B cell (primary cell): Measurements from ENCODE around the gene NPW. TPM values are rescaled to one million over a fixed set of nuclear protein-coding genes. Genes with fewer than 3 reads are reported as not detected.

Experiments
- ATAC-seq: fragments of 200-7000 bp; cut with Tn5 transposase; one replicate; pipeline ENCODE4 v1.10.0; 2021; ENCODE audit warnings: low read depth, mild to moderate bottlenecking, moderate number of reproducible peaks, moderate library complexity
- CTCF ChIA-PET: fragments of 350-600 bp; sonication (Branson Sonifier 250); formaldehyde crosslinking; loops from one replicate; lab custom pipeline; 2021; ENCODE audit warnings: antibody characterized with exemption, inconsistent platforms; lab: Charles Lee
- POLR2A ChIA-PET: fragments of 350-600 bp; sonication (Branson Sonifier 250); formaldehyde crosslinking; loops from one replicate; lab custom pipeline; 2021; ENCODE audit warnings: antibody characterized with exemption; lab: Charles Lee
- DNase-seq: peaks from one replicate; pipeline ENCODE4 v3.0.0; 2013
- H2AFZ ChIP-seq: 2 replicates; pipeline ENCODE4 v1.6.1; 2012; ENCODE audit warnings: mild to moderate bottlenecking, low read depth, low read length; ENCODE audit not compliant: insufficient read depth, poor library complexity, severe bottlenecking
- H3K27ac ChIP-seq, 2 donors: 1 replicate in 1 of 2; 2 replicates in 1 of 2; pipeline ENCODE4 v1.5.1; 2012 to 2013; ENCODE audit warnings: low read length in 2 of 2, mild to moderate bottlenecking in 2 of 2, moderate library complexity in 1 of 2
- H3K27me3 ChIP-seq, 4 experiments: fragments of 200-600 bp in 1 of 4; sonication (generic) in 1 of 4; replicated peaks in 1 of 4; 1 replicate in 2 of 4; 2 replicates in 2 of 4; pipeline versions ENCODE4 v1.6.1 to v1.7.0; 2013 to 2016; ENCODE audit warnings: low read length in 3 of 4, mild to moderate bottlenecking in 2 of 4, mixed read lengths in 1 of 4, moderate library complexity in 1 of 4; ENCODE audit not compliant: insufficient read depth in 4 of 4, control insufficient read depth in 3 of 4; ENCODE audit errors: control extremely low read depth in 1 of 4
- H3K36me3 ChIP-seq, 2 experiments: replicated peaks in 1 of 2; 1 replicate in 1 of 2; 2 replicates in 1 of 2; pipeline versions ENCODE4 v1.6.1 to v1.7.1; 2013; ENCODE audit warnings: low read length in 1 of 2; ENCODE audit not compliant: insufficient read depth in 2 of 2, control insufficient read depth in 1 of 2; ENCODE audit errors: control extremely low read depth in 1 of 2, extremely low read depth in 1 of 2
- H3K4me1 ChIP-seq, 2 donors: fragments of 200-600 bp in 1 of 2; sonication (generic) in 1 of 2; 1 replicate in 1 of 2; 2 replicates in 1 of 2; pipeline versions ENCODE4 v1.5.1 to v1.6.1; 2013 to 2017; ENCODE audit warnings: low read length in 2 of 2; ENCODE audit not compliant: control insufficient read depth in 2 of 2, insufficient read depth in 2 of 2
- H3K4me2 ChIP-seq: replicated peaks from 2 replicates; pipeline ENCODE3; 2012; ENCODE audit warnings: mild to moderate bottlenecking, low read depth, low read length; ENCODE audit not compliant: poor library complexity, severe bottlenecking
- H3K4me3 ChIP-seq, 5 experiments: fragments of 200-600 bp in 1 of 5; sonication (generic) in 1 of 5; 1 replicate in 3 of 5; 2 replicates in 2 of 5; pipeline versions ENCODE4 v1.5.1 to v1.7.0; 2011 to 2016; ENCODE audit warnings: low read length in 4 of 5, mild to moderate bottlenecking in 4 of 5, low read depth in 2 of 5, control low read depth in 1 of 5, moderate library complexity in 1 of 5; ENCODE audit not compliant: insufficient read depth in 1 of 5; ENCODE audit errors: control extremely low read depth in 1 of 5, extremely low read depth in 1 of 5
- H3K79me2 ChIP-seq: fragments of 200-600 bp; sonication (generic); one replicate; pipeline ENCODE4 v1.6.0; 2016; ENCODE audit warnings: low read length; ENCODE audit not compliant: control insufficient read depth, insufficient read depth
- H3K9ac ChIP-seq: fragments of 200-600 bp; sonication (generic); 2 replicates; pipeline ENCODE4 v1.6.1; 2017; ENCODE audit warnings: mild to moderate bottlenecking, low read length, moderate library complexity
- H3K9me3 ChIP-seq, 3 donors: one replicate each; pipeline versions ENCODE4 v1.6.1 to v1.7.1; 2013; ENCODE audit warnings: low read length in 2 of 3; ENCODE audit not compliant: control insufficient read depth in 2 of 3, insufficient read depth in 1 of 3; ENCODE audit errors: control extremely low read depth in 1 of 3
- H4K20me1 ChIP-seq: 2 replicates; pipeline ENCODE4 v1.6.0; 2012; ENCODE audit warnings: mild to moderate bottlenecking, low read length; ENCODE audit not compliant: insufficient read depth, control insufficient read depth, poor library complexity, severe bottlenecking
- H3K27ac Mint-ChIP-seq: one replicate; pipeline ENCODE4 v1.8.0; 2021; ENCODE audit warnings: mixed read lengths
- H3K27me3 Mint-ChIP-seq: one replicate; pipeline ENCODE4 v1.8.0; 2021; ENCODE audit warnings: mixed read lengths
- H3K4me1 Mint-ChIP-seq: one replicate; pipeline ENCODE4 v1.8.0; 2021; ENCODE audit warnings: mixed read lengths
- H3K4me3 Mint-ChIP-seq: one replicate; pipeline ENCODE4 v1.8.0; 2021; ENCODE audit warnings: mixed read lengths
- H3K9me3 Mint-ChIP-seq: one replicate; pipeline ENCODE4 v1.8.0; 2022; ENCODE audit warnings: mixed read lengths; ENCODE audit not compliant: insufficient read depth
- EZH2 ChIP-seq: IDR thresholded peaks from 2 replicates; pipeline ENCODE4 v1.6.1; 2012; ENCODE audit warnings: borderline replicate concordance, low read depth, mild to moderate bottlenecking, moderate library complexity, low read length; ENCODE audit not compliant: insufficient read depth, poor library complexity, severe bottlenecking
- WGBS: methylation state at CpG from one replicate; pipeline ENCODE4 v1.1.5; 2013; ENCODE audit warnings: missing lambda C conversion rate; ENCODE audit not compliant: insufficient coverage; 5-methylcytosine and 5-hydroxymethylcytosine counted together
- intact Hi-C: fragments of 100-400 bp; cut with micrococcal nuclease; formaldehyde crosslinking; loops from one replicate; pipeline ENCODE4 v1.10.0; 2022
- polyA plus RNA-seq: library from polyadenylated mRNA; depleted of rRNA; stranded (reverse); fragments of >200 nt; gene quantifications from 2 replicates; pipeline ENCODE4 v1.2.3, GENCODE V29; 2012
- total RNA-seq, 2 donors: library from RNA; stranded (reverse); fragments of 120-200 nt in 1 of 2; gene quantifications; 1 replicate in 1 of 2; 2 replicates in 1 of 2; pipeline versions ENCODE4 v1.2.3 to v1.2.4, GENCODE V29; 2013 to 2022
- TF ChIP-seq, protein P1 (sequence below): fragments of 200-600 bp; IDR thresholded peaks from one replicate; pipeline ENCODE4 v1.8.0; 2022; ENCODE audit warnings: antibody characterized with exemption, mild to moderate bottlenecking

Gene NPW
- total and polyA plus RNA-seq, 2 donors (not counting 1 experiment from before 2014, with no cell fraction given), result 0.13 to 1.7 TPM

DNA sequence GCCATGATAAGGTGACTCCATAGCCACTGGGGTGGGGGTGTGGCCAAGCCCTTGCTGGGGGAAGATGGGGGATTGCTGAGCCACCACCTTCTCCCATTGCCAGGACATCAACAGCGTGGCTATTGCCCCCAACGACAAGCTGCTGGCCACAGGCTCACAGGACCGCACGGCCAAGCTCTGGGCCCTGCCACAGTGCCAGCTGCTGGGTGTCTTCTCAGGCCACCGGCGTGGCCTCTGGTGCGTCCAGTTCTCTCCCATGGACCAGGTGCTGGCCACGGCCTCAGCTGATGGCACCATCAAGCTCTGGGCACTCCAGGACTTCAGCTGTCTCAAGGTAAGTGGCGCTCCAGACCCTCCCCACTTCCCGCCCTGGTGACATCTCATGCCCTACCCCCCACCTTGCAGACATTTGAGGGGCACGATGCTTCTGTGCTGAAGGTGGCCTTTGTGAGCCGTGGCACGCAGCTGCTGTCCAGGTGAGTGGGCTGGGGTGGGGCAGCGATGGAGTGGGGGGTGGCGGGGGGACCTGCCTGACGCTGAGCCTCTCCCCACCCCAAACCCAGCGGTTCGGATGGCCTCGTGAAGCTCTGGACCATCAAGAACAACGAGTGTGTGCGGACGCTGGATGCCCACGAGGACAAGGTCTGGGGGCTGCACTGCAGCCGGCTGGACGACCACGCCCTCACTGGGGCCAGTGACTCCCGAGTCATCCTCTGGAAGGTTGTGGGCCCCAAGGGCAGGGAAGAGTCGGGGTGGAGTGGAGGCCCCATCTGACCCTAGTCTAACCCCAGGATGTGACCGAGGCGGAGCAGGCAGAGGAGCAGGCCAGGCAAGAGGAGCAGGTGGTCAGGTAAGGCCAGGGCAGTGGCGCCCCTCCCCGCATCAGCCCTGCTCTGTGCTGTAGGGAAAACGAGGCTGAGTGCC lies 42.4 kb upstream of the NPW start:
- no peaks in the 10 kb centered on the region for H3K9me3 Mint-ChIP-seq
- peaks cover 0 to 58% (median 16%) of the 10 kb centered on the region in 4 experiments for H3K27me3 ChIP-seq
- H3K27ac ChIP-seq, result no peak overlapping the region
- no peak overlapping the region for H3K4me3 ChIP-seq
- WGBS, result 97% methylated on average over 33 of the region's 33 CpGs
- H2AFZ ChIP-seq, result no peak overlapping the region
- H3K36me3 ChIP-seq, result peaks cover 0 to 42% of the 10 kb centered on the region in 2 experiments
- intact Hi-C loops, result no loop called here
- POLR2A ChIA-PET, result interaction anchor here (0.7 to 2.0 kb wide), 4 partner anchors 11 to 14 kb away, joined by 3 to 7 read pairs (median 4); partner anchors contain the start of genes RNF151 and RPS2
- H3K27ac Mint-ChIP-seq, result no peak overlapping the region
- peaks cover 0 to 6% (median 0%) of the 10 kb centered on the region in 3 donors for H3K9me3 ChIP-seq
- TF ChIP-seq EZH2, result no peak
- TF ChIP-seq, protein P1, sequence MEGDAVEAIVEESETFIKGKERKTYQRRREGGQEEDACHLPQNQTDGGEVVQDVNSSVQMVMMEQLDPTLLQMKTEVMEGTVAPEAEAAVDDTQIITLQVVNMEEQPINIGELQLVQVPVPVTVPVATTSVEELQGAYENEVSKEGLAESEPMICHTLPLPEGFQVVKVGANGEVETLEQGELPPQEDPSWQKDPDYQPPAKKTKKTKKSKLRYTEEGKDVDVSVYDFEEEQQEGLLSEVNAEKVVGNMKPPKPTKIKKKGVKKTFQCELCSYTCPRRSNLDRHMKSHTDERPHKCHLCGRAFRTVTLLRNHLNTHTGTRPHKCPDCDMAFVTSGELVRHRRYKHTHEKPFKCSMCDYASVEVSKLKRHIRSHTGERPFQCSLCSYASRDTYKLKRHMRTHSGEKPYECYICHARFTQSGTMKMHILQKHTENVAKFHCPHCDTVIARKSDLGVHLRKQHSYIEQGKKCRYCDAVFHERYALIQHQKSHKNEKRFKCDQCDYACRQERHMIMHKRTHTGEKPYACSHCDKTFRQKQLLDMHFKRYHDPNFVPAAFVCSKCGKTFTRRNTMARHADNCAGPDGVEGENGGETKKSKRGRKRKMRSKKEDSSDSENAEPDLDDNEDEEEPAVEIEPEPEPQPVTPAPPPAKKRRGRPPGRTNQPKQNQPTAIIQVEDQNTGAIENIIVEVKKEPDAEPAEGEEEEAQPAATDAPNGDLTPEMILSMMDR, result no peak
- CTCF ChIA-PET, result interaction anchor here (1.3 kb wide), 2 partner anchors 27 to 163 kb away, joined by 3 to 4 read pairs; no protein-coding TSS in a partner anchor
- ATAC-seq (no peak), DNase-seq (no peak)
- peaks cover 9 to 21% of the 10 kb centered on the region in 2 donors for H3K4me1 ChIP-seq
- no peak overlapping the region for H3K4me3 Mint-ChIP-seq
- peaks cover 13% of the 10 kb centered on the region for H3K4me1 Mint-ChIP-seq
- H3K4me2 ChIP-seq, result no peak overlapping the region
- no peaks in the 10 kb centered on the region for H3K27me3 Mint-ChIP-seq
- H3K9ac ChIP-seq, result no peak overlapping the region
- H4K20me1 ChIP-seq, result peaks cover 48% of the 10 kb centered on the region
- peaks cover 27% of the 10 kb centered on the region for H3K79me2 ChIP-seq
